GM21381 (cell line): Measurements from ENCODE around the gene CDC6.

Source experiments
- ATAC-seq: cut with Tn5 transposase; IDR thresholded peaks from one replicate; pipeline ENCODE4 v1.9.1; 2021; ENCODE audit warnings: mild to moderate bottlenecking, moderate library complexity; ENCODE audit not compliant: unreplicated experiment

Gene CDC6

GRCh38 chr17:40338941-40339649 lies 51.4 kb downstream of the CDC6 start:
- no peak for ATAC-seq

GRCh38 chr17:40340327-40340726 lies 52.6 kb downstream of the CDC6 start:
- ATAC-seq = no peak

- ATAC-seq = peak; percentile 56
Measured at GRCh38 chr17:40340880-40341807, 53.5 kb downstream of the CDC6 start.

- no peak for ATAC-seq
Measured at GRCh38 chr17:40341808-40342503, 54.3 kb downstream of the CDC6 start.

- ATAC-seq = no peak
Measured at GRCh38 chr17:40342504-40343218, 55.0 kb downstream of the CDC6 start.

DNA sequence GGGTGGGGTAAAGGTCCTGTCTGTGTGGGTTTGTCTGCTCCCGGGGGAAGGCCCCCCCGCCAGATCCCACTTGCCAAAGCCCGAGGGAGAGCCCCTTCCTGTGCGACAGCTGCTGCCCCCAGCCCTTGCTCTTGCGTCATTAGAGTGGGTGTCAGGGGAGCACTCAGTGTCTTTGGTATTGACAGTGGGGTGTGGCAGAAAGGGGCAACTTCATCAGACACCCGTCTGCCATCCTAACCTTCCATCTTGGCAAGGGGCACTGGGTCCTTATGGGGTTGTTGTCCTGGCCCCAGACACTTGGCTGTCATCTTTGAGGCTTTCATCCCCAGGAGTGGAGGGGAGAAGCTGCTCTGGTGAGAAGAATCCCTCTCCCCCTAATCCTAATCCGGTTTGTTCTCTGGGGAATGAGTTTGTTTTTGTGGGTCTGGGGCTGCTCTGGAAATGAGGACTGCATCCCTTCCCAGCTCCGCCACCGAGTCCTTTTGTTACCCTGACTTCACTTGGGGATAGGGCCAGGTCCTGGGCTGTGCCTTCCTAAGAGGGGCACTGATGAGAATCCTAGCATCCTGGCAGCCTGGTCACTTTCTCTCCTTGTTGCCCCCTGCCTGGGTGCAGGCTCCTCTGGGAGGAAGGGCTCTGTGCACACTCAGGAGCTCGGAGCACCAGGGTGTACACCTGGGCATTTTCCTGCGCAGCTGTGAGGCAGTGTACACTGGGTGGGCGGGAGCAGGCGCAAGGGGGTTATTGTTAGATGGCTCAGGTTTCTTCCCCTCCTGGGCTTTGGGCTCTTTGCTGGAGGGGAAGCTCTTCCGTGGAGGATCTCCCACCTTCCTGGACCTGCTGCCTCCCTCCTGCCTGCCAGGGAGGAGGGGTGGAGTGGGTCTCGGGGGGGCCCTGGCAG lies 55.8 kb downstream of the CDC6 start:
- ATAC-seq = no peak

DNA sequence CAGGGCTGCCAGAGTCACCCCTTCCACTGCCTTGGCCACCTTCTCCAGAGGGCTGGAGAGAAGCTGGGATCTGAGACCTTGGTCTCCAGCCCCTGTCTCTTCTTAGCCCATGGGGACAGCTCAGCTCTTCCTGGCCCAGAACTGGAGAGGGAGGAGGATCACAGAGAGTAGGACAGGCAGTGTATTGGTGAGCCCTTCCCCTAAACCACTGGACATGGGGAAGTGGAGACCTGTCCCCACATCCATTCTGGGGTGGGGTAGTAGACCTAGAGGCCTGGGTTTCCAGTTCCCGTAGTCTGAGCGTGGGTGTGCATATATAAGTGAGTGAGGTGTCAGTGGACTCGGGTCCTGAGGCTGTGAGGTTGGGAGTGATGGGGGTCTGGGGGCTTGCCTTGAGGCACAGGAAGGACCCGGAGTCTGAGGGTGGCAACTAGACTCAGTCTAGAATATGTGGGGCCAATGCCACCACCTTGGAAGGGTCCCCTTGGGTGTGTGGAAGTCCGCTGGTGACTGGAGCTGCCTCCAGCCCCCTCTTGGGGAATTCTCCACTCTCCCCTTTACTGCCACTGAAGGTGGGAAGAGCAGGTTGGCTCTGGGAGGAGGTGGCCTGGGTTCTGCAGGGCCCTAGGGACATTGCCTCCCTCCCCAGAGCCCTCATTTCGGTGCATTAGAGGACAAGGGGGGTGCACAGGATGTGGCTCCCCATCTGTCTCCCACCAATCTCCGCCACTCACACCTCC lies 56.9 kb downstream of the CDC6 start:
- no peak for ATAC-seq

GRCh38 chr17:40345161-40345993 lies 57.7 kb downstream of the CDC6 start:
- no peak for ATAC-seq

- ATAC-seq = no peak
Measured at GRCh38 chr17:40345994-40346764, 58.5 kb downstream of the CDC6 start.

DNA sequence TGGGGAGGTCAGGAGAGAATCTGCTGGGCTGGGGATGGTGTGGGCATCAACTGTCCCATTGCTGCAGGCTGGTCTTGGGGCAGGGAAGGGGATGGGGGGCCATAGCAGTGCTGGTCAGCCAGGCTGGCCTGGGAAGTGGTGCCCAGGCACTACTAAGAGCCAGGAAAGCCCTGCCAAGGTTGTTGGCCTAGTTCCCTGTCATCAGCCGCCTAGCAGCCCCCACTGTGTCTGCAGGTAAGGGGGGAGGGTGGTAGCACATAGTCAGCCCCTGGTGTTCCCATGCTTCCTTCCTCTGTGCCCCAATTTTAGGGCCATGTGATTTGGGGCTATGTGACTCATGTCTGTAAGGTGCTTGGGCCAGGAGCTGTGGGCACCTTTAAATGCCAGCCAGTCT lies 59.1 kb downstream of the CDC6 start:
- ATAC-seq = no peak

DNA sequence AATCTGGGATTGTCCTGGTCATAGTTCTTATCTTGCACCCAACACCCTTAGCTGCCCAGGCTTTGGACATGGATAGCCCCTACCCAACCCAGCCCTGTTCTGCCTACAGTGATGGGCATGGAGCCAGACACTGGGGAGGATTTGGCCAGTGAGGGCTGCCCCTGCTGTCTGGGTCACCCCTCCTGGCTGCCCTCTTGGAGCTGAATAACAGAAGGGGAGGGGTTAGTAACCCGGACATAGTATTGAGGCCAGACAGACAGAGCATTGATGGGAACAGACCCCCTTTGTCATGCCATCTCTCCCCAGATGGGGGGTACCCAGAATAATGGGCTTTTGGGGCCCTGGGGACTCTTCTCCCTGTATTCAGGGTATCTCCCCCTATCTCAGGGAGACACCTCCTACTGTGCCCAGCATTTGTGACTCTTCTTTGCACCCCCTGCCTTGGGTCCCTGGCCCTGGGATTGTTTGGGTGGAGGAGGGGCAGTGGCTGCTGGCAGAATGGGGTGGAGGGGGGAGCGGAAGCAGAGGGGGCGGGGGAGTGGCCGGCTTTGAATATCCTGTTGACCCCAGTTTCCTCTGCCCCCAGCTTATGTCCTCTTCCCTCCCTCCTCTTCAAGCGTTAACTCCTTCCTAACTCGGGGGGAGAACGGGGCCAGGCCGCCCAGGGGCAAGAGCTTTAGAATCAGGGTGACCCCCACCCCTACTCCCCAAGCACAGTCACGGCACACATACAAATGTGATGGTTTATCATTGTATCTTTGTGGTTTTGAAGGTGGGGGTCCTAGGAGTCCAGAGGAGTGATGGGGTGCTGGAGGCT lies 59.8 kb downstream of the CDC6 start:
- ATAC-seq = no peak

- ATAC-seq = no peak
Measured at GRCh38 chr17:40348136-40348504, 60.4 kb downstream of the CDC6 start.

DNA sequence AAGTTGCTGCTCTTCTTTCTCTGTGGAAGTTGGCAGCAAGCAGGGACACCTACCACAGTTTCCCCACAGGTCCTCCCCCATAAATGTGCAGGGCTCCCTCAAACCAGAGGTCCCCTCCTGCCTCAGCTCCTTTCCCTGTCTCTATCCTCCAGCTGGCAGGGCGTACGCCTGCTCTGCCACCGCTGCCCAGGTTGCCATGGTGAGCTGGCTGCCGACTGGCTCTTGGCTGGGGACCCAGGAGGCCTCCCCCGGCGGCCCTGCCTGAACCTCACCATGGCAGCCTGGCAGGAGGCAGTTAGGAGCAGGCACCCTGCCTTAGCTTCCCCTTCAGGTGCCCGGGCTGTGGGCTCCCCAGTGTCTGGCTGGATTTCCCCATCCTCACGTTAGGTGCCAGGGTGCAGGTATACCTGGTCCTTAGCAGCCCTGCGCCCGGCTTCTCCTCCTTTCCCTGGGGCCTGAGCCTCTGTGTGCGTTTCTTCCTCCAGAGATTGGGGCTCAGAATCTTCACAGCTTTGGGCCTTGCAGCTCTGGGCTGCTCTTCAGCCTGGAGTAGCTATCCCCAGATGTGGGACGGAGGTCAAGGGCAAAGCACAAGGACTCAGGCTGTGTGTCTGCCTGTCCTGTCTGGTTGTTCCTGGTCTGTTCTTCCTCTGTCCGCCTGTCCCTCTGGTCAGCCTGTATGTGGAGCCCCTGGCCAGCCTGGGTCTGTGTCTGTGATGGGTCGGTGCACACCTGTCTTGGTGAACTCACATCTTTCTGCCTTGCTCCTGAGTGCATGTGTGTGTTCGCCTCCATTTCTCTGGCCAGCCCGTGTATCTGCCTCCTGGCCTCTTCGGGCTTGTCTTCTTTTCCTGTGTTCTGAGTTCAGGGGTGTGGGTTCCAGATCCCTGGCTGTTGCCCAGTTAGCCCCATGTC lies 61.1 kb downstream of the CDC6 start:
- ATAC-seq = no peak

GRCh38 chr17:40349477-40349894 lies 61.8 kb downstream of the CDC6 start:
- ATAC-seq = no peak

DNA sequence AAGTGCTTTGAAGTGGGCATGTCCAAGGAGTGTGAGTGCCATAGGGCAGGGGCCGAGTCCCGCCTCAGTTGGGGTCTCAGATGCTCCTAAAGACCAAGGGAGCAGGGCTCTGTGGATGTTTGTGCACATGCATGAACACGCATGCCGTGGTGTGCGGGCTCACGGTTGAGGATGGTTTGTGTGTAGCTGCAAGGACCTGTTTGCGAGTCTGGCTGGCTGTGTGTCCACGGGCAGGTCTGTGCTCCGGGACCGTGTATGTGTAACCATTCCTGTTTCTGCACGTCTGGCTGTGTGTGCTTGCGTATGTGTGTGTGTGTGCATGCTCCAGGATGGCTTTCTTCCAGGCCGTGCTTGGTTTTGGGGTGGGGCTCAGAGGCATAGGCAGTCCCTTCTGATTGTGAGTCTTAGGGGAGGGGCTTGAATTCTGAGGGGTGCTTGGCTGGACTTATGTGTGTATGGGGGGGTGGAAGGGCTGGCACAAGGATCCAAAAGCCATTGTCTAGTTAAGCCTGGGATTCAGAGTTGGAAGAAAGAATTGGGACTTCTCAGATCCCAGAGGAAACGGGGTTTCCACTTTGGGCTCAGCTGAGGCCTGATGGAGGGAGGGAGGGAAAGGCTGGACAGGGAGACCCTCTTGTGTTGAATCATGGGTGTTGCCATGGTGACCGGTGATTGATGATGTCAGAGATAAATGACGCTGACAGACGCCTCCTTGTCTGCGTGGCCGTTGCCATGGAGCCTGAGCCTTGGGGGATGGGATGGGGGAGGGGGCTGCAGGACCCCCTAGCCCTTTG lies 62.4 kb downstream of the CDC6 start:
- ATAC-seq = no peak
